ENCODE results near the gene LRRC27.

Gene LRRC27

GRCh38 chr10:132417257-132417910 is 85.4 kb downstream of the LRRC27 start:
- H3K27ac ChIP-seq (ENCODE audit: low read depth, low read length, poor library complexity, severe bottlenecking): no peak overlapping the region

GRCh38 chr10:132417957-132418441 is 86.0 kb downstream of the LRRC27 start:
- Histone ChIP-seq H4K20me1 (ENCODE audit: insufficient read depth, low read length) (no peaks in the 10 kb centered on the region), H3K4me1 (ENCODE audit: insufficient read depth, low read length, severe bottlenecking) (peaks cover 28% of the 10 kb centered on the region), H3K27me3 (ENCODE audit: insufficient read depth, low read length) (no peaks in the 10 kb centered on the region), H3K9me3 (ENCODE audit: low read length) (no peaks in the 10 kb centered on the region), H3F3A (ENCODE audit: insufficient read depth, low read length) (no peaks in the 10 kb centered on the region), H3K4me3 (ENCODE audit: low read depth, low read length, poor library complexity, severe bottlenecking) (no peak overlapping the region), H3K4me2 (ENCODE audit: low read length) (no peak overlapping the region), H3K9ac (ENCODE audit: low read length) (no peak overlapping the region), H2AFZ (ENCODE audit: low read length) (no peak overlapping the region), H3K36me3 (ENCODE audit: insufficient read depth, low read length) (no peaks in the 10 kb centered on the region), H3K9me2 (ENCODE audit: low read depth, low read length) (no peaks in the 10 kb centered on the region), H3K27ac (ENCODE audit: low read depth, low read length, poor library complexity, severe bottlenecking) (no peak overlapping the region), H3K79me2 (ENCODE audit: insufficient read depth, low read length) (no peaks in the 10 kb centered on the region)
- TF ChIP-seq CTCF (IDR thresholded peaks at IDR 0.05; ENCODE audit: low read length) (no peak), EZH2 (IDR thresholded peaks at IDR 0.05; ENCODE audit: borderline replicate concordance, low read length) (no peak)

More at GRCh38 chr10:132417257-132417910, 85.4 kb downstream of the LRRC27 start:
- Histone ChIP-seq H3K79me2 (ENCODE audit: insufficient read depth, low read length) (no peaks in the 10 kb centered on the region), H3K9ac (ENCODE audit: low read length) (no peak overlapping the region), H3K36me3 (ENCODE audit: insufficient read depth, low read length) (no peaks in the 10 kb centered on the region), H3K4me1 (ENCODE audit: insufficient read depth, low read length, severe bottlenecking) (peaks cover 22% of the 10 kb centered on the region), H2AFZ (ENCODE audit: low read length) (no peak overlapping the region), H3K4me2 (ENCODE audit: low read length) (no peak overlapping the region), H3K4me3 (ENCODE audit: low read depth, low read length, poor library complexity, severe bottlenecking) (no peak overlapping the region), H4K20me1 (ENCODE audit: insufficient read depth, low read length) (no peaks in the 10 kb centered on the region), H3K27me3 (ENCODE audit: insufficient read depth, low read length) (no peaks in the 10 kb centered on the region), H3K9me3 (ENCODE audit: low read length) (no peaks in the 10 kb centered on the region), H3K9me2 (ENCODE audit: low read depth, low read length) (no peaks in the 10 kb centered on the region), H3F3A (ENCODE audit: insufficient read depth, low read length) (no peaks in the 10 kb centered on the region)
- TF ChIP-seq CTCF (IDR thresholded peaks at IDR 0.05; ENCODE audit: low read length) (no peak), EZH2 (IDR thresholded peaks at IDR 0.05; ENCODE audit: borderline replicate concordance, low read length) (no peak)

GRCh38 chr10:132418527-132419416 is 86.8 kb downstream of the LRRC27 start:
- Histone ChIP-seq H3K9me3 (ENCODE audit: low read length) (no peaks in the 10 kb centered on the region), H3K9ac (ENCODE audit: low read length) (no peak overlapping the region), H3F3A (ENCODE audit: insufficient read depth, low read length) (no peaks in the 10 kb centered on the region), H3K79me2 (ENCODE audit: insufficient read depth, low read length) (no peaks in the 10 kb centered on the region), H3K4me3 (ENCODE audit: low read depth, low read length, poor library complexity, severe bottlenecking) (no peak overlapping the region), H3K4me1 (ENCODE audit: insufficient read depth, low read length, severe bottlenecking) (peaks cover 35% of the 10 kb centered on the region), H3K27ac (ENCODE audit: low read depth, low read length, poor library complexity, severe bottlenecking) (no peak overlapping the region), H3K36me3 (ENCODE audit: insufficient read depth, low read length) (no peaks in the 10 kb centered on the region), H2AFZ (ENCODE audit: low read length) (no peak overlapping the region), H3K27me3 (ENCODE audit: insufficient read depth, low read length) (no peaks in the 10 kb centered on the region), H4K20me1 (ENCODE audit: insufficient read depth, low read length) (no peaks in the 10 kb centered on the region), H3K9me2 (ENCODE audit: low read depth, low read length) (no peaks in the 10 kb centered on the region), H3K4me2 (ENCODE audit: low read length) (no peak overlapping the region)
- TF ChIP-seq CTCF (IDR thresholded peaks at IDR 0.05; ENCODE audit: low read length) (no peak), EZH2 (IDR thresholded peaks at IDR 0.05; ENCODE audit: borderline replicate concordance, low read length) (no peak)

Data from OCI-LY1 (cell line).